Cardiac muscle cell (in vitro differentiated cells and primary cell): ENCODE results near the gene PTBP2. TPM values are rescaled to one million over a fixed set of nuclear protein-coding genes. Genes with fewer than 3 reads are reported as not detected.
"Not testable (repeated sequence)": the region's sequence is repeated elsewhere in the genome, so short reads cannot be mapped to it uniquely, and the experiment has no call there.

Source experiments
- DNase-seq, 2 donors: peaks; one replicate each; pipeline versions ENCODE4 v3.0.0 to v3.0.0-alpha.2; 2010 to 2017; ENCODE audit warnings: low read depth in 1 of 2, low spot score in 1 of 2
- H3K27ac ChIP-seq: fragments of 200-600 bp; sonication (generic); 2 replicates; pipeline ENCODE4 v1.5.1; 2016
- H3K27me3 ChIP-seq: fragments of 200-600 bp; sonication (generic); 2 replicates; pipeline ENCODE4 v1.6.0; 2016; ENCODE audit warnings: control low read depth
- H3K36me3 ChIP-seq: fragments of 200-600 bp; sonication (generic); 2 replicates; pipeline ENCODE4 v1.5.1; 2016; ENCODE audit warnings: control low read depth
- H3K4me1 ChIP-seq: fragments of 200-600 bp; sonication (generic); 2 replicates; pipeline ENCODE4 v1.8.1; 2017; ENCODE audit warnings: low read depth, mild to moderate bottlenecking, mixed run types
- H3K4me3 ChIP-seq: fragments of 200-600 bp; sonication (generic); 2 replicates; pipeline ENCODE4 v1.5.1; 2016; ENCODE audit warnings: mild to moderate bottlenecking
- H3K9me3 ChIP-seq: fragments of 200-600 bp; sonication (generic); 2 replicates; pipeline ENCODE4 v1.5.1; 2017; ENCODE audit warnings: low read depth, mild to moderate bottlenecking, control low read depth
- polyA plus RNA-seq: library from polyadenylated mRNA; unstranded; fragments of >200 nt; fragmentation: Nextera tagmentation; extraction: Ambion mirVana; gene quantifications from 2 replicates; pipeline ENCODE4 v1.2.1, GENCODE V29; 2016
- total RNA-seq: library from RNA; depleted of rRNA; stranded (reverse); fragments of >200 nt; gene quantifications from 2 replicates; pipeline ENCODE4 v1.2.3, GENCODE V29; 2016
- TF ChIP-seq, protein P1 (sequence below): IDR thresholded peaks from 2 replicates; pipeline ENCODE4 v1.5.1; 2012; ENCODE audit warnings: low read depth, mild to moderate bottlenecking, low read length

The PTBP2 gene
- total and polyA plus RNA-seq, 2 experiments from 2014 or later = 37.1 to 89.6 TPM

DNA sequence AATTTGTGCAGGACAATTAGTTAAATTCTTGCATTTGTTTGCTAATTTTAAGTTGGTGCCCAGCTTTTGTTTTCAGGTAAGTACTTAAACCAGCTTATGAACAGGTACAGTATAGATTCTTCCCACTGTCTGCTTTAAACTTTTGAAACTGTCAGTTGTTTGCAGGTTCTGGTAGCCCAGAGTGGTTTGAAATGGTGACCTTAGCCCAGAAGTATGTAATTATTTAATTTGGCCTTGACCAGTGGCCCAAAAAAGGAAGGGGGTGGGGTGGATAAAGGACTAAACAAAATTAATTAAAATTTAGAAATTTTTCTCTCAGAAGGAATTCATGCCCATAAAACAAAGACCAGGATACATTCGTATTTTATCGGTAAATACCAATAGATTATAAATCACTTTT lies 69.0 kb downstream of the PTBP2 start:
- H3K27me3 ChIP-seq = no peaks in the 10 kb centered on the region
- H3K36me3 ChIP-seq = peaks cover 24% of the 10 kb centered on the region

DNA sequence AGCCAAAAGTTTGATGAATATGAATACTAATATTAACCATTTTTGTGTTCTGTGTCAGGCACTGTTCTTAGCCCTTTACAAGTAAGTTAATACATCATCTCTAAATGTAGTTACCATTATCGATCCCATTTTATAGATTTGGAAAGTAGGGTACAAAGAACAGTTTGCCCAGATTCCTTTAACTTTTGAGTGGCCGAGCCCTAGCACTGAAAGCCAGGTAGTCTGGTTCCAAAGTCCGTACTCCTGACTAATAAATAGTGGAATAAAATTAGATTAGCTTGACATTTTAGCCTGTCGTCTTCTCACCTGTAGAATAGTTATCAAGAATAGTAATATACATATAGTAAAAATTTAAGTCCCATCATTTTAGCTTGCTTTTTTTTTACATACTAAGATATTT lies 70.6 kb downstream of the PTBP2 start:
- no peak overlapping the region for H3K27ac ChIP-seq
- no peaks in the 10 kb centered on the region for H3K27me3 ChIP-seq
- no peak for DNase-seq
- H3K4me3 ChIP-seq = no peak overlapping the region
- peaks cover 8% of the 10 kb centered on the region for H3K36me3 ChIP-seq
- no peaks in the 10 kb centered on the region for H3K4me1 ChIP-seq
- TF ChIP-seq, protein P1, sequence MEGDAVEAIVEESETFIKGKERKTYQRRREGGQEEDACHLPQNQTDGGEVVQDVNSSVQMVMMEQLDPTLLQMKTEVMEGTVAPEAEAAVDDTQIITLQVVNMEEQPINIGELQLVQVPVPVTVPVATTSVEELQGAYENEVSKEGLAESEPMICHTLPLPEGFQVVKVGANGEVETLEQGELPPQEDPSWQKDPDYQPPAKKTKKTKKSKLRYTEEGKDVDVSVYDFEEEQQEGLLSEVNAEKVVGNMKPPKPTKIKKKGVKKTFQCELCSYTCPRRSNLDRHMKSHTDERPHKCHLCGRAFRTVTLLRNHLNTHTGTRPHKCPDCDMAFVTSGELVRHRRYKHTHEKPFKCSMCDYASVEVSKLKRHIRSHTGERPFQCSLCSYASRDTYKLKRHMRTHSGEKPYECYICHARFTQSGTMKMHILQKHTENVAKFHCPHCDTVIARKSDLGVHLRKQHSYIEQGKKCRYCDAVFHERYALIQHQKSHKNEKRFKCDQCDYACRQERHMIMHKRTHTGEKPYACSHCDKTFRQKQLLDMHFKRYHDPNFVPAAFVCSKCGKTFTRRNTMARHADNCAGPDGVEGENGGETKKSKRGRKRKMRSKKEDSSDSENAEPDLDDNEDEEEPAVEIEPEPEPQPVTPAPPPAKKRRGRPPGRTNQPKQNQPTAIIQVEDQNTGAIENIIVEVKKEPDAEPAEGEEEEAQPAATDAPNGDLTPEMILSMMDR = no peak
- no peaks in the 10 kb centered on the region for H3K9me3 ChIP-seq

More for the DNA sequence above, 69.0 kb downstream of the PTBP2 start:
- Histone ChIP-seq H3K4me3 (no peak overlapping the region), H3K4me1 (no peaks in the 10 kb centered on the region), H3K9me3 (no peaks in the 10 kb centered on the region), H3K27ac (no peak overlapping the region)
- TF ChIP-seq, protein P1 = no peak
- no peak for DNase-seq

DNA sequence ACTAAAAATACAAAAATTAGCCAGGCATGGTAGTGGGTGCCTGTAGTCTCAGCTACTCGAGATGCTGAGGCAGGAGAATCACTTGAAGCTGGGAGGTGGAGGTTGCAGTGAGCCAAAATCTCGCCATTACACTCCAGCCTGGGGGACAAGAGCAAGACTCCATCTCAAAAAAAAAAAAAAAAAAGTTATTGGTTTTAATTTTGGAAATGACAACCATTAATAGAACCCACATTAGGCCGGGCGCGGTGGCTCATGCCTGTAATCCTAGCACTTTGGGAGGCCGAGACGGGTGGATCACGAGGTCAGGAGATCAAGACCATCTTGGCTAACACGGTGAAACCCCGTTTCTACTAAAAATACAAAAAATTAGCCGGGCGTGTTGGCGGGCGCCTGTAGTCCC lies 80.1 kb downstream of the PTBP2 start:
- not testable (repeated sequence) for H3K9me3 ChIP-seq, H3K4me1 ChIP-seq, DNase-seq, H3K27ac ChIP-seq, H3K27me3 ChIP-seq, H3K4me3 ChIP-seq
- peaks cover 19% of the 10 kb centered on the region for H3K36me3 ChIP-seq

DNA sequence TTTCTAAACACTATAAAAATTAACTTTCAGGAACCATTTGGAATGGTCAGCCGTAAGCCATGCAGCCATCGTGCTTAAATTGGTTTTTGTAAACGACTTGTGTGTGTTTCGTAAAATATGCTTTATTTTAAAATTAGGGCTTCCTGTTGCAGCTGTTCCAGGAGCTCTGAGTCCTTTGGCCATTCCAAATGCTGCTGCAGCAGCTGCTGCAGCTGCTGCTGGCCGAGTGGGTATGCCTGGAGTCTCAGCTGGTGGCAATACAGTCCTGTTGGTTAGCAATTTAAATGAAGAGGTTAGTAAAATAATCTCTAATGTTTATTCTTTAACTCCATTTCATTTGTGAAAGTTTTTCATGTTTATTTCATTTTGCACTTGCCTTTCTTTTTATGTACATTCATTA lies 83.1 kb downstream of the PTBP2 start:
- TF ChIP-seq, protein P1 = no peak
- Histone ChIP-seq H3K27me3 (no peaks in the 10 kb centered on the region), H3K9me3 (no peaks in the 10 kb centered on the region), H3K36me3 (peaks cover 23% of the 10 kb centered on the region), H3K4me3 (no peak overlapping the region), H3K4me1 (no peaks in the 10 kb centered on the region), H3K27ac (no peak overlapping the region)
- DNase-seq = no peak

DNA sequence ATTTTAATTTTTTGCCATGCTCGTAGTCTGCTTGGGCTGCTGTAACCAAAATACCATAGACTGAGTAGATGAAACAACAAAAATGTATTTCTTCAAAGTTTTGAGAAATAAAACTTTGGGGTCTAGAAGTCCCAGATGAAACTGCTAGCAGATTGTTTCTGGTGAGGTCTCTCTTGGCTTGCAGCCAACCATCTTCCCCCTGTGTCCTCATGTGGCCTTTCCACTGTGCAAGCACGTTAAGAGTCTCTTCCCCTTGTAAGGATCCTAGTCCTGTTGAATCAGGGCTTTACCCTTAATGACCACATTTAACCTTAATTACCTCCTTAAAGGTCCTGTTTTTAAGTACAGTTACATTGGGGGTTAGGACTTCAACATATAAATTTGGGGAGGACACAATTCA lies 86.6 kb downstream of the PTBP2 start:
- Histone ChIP-seq H3K27ac (no peak overlapping the region), H3K27me3 (no peaks in the 10 kb centered on the region), H3K4me1 (no peaks in the 10 kb centered on the region), H3K4me3 (no peak overlapping the region), H3K36me3 (peaks cover 46% of the 10 kb centered on the region), H3K9me3 (no peaks in the 10 kb centered on the region)
- peak; percentile 38 to 58 for DNase-seq
- TF ChIP-seq, protein P1 = no peak

DNA sequence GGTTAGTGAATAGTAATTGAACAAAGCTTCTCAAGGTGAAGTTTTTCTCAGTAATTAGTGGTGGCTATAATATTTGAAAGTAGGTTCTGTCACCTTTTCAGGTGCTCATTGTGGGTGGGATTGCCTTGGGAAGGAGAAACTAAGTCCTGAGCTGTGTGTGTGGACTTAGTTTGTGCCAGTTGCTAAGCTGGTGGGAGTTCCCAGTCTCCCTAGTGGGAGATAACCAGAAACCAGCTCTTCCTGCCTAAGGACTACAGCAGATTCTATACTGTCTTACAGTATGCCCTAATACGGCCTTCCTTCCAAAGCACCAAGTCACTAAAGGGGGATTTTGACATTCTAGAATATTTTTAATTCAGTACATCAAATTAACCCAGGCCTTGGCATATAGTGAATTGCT lies 94.3 kb downstream of the PTBP2 start:
- Histone ChIP-seq H3K9me3 (no peaks in the 10 kb centered on the region), H3K27me3 (no peaks in the 10 kb centered on the region), H3K36me3 (peaks cover 30% of the 10 kb centered on the region), H3K4me1 (peaks cover 19% of the 10 kb centered on the region), H3K27ac (peak overlapping the region; percentile 9), H3K4me3 (no peak overlapping the region)
- no peak for DNase-seq
- TF ChIP-seq, protein P1 = no peak
